ENCODE data around the gene GDI1. TPM values are rescaled to one million over a fixed set of nuclear protein-coding genes. Genes with fewer than 3 reads are reported as not detected.

Gene GDI1
- total and polyA plus RNA-seq, 10 of the 15 experiments (the other 5 are each of a cell fraction or from before 2014, with no cell fraction given) = 0.92 to 102 (median 49.6) TPM

DNA sequence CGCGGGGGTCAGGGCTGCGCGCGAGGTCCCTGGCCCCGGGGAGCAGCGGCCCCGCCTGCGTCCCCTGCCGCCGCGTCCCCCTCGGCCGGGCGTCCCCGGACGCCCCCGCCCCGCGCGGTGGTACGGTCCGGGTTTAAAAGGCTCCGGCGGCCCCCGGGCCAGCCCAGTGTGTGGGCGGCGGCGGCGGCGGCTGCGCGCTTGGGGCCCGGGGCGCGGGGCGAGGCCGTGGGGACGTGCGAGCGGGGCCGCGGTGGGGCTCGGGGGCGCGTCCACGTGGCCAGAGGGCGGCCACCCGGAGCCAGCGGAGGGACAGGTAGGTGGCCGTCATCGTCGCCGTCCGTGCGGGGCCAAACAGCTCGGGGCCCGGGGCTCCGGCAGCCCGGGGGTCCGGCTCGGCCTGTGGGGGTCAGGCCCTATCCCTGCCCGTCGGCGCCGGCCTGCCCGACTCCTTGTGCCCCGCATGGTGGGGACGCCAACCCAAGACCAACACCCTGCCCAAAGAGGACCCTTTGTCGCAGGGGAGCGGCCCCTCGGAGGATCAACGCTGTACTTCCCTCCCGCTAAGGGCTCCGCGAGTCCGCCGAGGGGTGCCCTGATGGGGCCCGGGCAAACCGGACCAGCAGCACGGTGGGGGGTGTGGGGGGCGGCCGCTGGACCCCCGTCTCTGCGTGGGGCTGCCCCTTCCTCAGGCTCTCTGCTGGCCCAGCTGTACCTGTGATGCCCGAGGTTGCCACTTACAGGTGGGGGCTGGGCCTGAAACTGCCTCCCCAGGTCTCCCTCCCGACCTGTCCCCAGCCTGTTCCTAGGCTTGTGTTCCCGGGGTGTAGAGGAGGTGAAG, 21.4 kb downstream of the GDI1 start, which contains the start of gene PLXNA3 (continued):
- TF ChIP-seq, protein P1, sequence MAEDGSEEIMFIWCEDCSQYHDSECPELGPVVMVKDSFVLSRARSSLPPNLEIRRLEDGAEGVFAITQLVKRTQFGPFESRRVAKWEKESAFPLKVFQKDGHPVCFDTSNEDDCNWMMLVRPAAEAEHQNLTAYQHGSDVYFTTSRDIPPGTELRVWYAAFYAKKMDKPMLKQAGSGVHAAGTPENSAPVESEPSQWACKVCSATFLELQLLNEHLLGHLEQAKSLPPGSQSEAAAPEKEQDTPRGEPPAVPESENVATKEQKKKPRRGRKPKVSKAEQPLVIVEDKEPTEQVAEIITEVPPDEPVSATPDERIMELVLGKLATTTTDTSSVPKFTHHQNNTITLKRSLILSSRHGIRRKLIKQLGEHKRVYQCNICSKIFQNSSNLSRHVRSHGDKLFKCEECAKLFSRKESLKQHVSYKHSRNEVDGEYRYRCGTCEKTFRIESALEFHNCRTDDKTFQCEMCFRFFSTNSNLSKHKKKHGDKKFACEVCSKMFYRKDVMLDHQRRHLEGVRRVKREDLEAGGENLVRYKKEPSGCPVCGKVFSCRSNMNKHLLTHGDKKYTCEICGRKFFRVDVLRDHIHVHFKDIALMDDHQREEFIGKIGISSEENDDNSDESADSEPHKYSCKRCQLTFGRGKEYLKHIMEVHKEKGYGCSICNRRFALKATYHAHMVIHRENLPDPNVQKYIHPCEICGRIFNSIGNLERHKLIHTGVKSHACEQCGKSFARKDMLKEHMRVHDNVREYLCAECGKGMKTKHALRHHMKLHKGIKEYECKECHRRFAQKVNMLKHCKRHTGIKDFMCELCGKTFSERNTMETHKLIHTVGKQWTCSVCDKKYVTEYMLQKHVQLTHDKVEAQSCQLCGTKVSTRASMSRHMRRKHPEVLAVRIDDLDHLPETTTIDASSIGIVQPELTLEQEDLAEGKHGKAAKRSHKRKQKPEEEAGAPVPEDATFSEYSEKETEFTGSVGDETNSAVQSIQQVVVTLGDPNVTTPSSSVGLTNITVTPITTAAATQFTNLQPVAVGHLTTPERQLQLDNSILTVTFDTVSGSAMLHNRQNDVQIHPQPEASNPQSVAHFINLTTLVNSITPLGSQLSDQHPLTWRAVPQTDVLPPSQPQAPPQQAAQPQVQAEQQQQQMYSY (CRISPR knock-in tag; IDR thresholded peaks at IDR 0.05) = no peak
- no peak for TF ChIP-seq NFYA (IDR thresholded peaks at IDR 0.05; ENCODE audit: borderline replicate concordance, low read depth, low read length)
- TF ChIP-seq TAF1 (IDR thresholded peaks at IDR 0.05; ENCODE audit: borderline replicate concordance, low read depth, low read length) = peak; percentile 50; the same call in 1 of the 2 replicates
- TF ChIP-seq CEBPB (IDR thresholded peaks at IDR 0.05; ENCODE audit: borderline replicate concordance in 1 of 2, low read depth in 2 of 2, low read length in 2 of 2) = no peak
- TF ChIP-seq, protein P2, sequence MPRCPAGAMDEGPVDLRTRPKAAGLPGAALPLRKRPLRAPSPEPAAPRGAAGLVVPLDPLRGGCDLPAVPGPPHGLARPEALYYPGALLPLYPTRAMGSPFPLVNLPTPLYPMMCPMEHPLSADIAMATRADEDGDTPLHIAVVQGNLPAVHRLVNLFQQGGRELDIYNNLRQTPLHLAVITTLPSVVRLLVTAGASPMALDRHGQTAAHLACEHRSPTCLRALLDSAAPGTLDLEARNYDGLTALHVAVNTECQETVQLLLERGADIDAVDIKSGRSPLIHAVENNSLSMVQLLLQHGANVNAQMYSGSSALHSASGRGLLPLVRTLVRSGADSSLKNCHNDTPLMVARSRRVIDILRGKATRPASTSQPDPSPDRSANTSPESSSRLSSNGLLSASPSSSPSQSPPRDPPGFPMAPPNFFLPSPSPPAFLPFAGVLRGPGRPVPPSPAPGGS (IDR thresholded peaks at IDR 0.05; ENCODE audit: borderline replicate concordance, insufficient read depth, low read depth, low read length, poor library complexity, severe bottlenecking) = no peak
- TF ChIP-seq, protein P3, sequence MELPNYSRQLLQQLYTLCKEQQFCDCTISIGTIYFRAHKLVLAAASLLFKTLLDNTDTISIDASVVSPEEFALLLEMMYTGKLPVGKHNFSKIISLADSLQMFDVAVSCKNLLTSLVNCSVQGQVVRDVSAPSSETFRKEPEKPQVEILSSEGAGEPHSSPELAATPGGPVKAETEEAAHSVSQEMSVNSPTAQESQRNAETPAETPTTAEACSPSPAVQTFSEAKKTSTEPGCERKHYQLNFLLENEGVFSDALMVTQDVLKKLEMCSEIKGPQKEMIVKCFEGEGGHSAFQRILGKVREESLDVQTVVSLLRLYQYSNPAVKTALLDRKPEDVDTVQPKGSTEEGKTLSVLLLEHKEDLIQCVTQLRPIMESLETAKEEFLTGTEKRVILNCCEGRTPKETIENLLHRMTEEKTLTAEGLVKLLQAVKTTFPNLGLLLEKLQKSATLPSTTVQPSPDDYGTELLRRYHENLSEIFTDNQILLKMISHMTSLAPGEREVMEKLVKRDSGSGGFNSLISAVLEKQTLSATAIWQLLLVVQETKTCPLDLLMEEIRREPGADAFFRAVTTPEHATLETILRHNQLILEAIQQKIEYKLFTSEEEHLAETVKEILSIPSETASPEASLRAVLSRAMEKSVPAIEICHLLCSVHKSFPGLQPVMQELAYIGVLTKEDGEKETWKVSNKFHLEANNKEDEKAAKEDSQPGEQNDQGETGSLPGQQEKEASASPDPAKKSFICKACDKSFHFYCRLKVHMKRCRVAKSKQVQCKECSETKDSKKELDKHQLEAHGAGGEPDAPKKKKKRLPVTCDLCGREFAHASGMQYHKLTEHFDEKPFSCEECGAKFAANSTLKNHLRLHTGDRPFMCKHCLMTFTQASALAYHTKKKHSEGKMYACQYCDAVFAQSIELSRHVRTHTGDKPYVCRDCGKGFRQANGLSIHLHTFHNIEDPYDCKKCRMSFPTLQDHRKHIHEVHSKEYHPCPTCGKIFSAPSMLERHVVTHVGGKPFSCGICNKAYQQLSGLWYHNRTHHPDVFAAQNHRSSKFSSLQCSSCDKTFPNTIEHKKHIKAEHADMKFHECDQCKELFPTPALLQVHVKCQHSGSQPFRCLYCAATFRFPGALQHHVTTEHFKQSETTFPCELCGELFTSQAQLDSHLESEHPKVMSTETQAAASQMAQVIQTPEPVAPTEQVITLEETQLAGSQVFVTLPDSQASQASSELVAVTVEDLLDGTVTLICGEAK (IDR thresholded peaks at IDR 0.05; ENCODE audit: borderline replicate concordance) = no peak
- 0 out of 2 replicates have a peak, but pooled peaks have one; percentile 32 for TF ChIP-seq BACH1 (IDR thresholded peaks at IDR 0.05; ENCODE audit: borderline replicate concordance)
- no peak for TF ChIP-seq BMI1 (IDR thresholded peaks at IDR 0.05; ENCODE audit: borderline replicate concordance)
- TF ChIP-seq, protein P4, sequence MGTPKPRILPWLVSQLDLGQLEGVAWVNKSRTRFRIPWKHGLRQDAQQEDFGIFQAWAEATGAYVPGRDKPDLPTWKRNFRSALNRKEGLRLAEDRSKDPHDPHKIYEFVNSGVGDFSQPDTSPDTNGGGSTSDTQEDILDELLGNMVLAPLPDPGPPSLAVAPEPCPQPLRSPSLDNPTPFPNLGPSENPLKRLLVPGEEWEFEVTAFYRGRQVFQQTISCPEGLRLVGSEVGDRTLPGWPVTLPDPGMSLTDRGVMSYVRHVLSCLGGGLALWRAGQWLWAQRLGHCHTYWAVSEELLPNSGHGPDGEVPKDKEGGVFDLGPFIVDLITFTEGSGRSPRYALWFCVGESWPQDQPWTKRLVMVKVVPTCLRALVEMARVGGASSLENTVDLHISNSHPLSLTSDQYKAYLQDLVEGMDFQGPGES (IDR thresholded peaks at IDR 0.05) = no peak
- TF ChIP-seq LARP7 (IDR thresholded peaks at IDR 0.05) = 0 out of 2 replicates have a peak, but pooled peaks have one; percentile 25
- TF ChIP-seq CHD1 (IDR thresholded peaks at IDR 0.05; ENCODE audit: low read depth, low read length) = peak; percentile 95
- TF ChIP-seq ZSCAN29 (IDR thresholded peaks at IDR 0.05) = no peak
- TF ChIP-seq, protein P5, sequence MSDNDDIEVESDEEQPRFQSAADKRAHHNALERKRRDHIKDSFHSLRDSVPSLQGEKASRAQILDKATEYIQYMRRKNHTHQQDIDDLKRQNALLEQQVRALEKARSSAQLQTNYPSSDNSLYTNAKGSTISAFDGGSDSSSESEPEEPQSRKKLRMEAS (IDR thresholded peaks at IDR 0.05; ENCODE audit: low read depth, low read length) = no peak
- no peak for TF ChIP-seq SMC3 (IDR thresholded peaks at IDR 0.05; ENCODE audit: borderline replicate concordance, low read length)
- peak; percentile 82 to 97 for TF ChIP-seq BHLHE40 (IDR thresholded peaks at IDR 0.05; ENCODE audit: borderline replicate concordance in 1 of 2, low read depth in 2 of 2, low read length in 1 of 2)
- no peak for TF ChIP-seq NR2C2 (IDR thresholded peaks at IDR 0.05; ENCODE audit: borderline replicate concordance, control insufficient read depth, insufficient read length, low read depth)
- no peak for TF ChIP-seq ZNF24 (IDR thresholded peaks at IDR 0.05)
- no peak for TF ChIP-seq ATF7 (IDR thresholded peaks at IDR 0.05; ENCODE audit: low read depth)
